Measurements from ENCODE around the gene CHKA.

DNA sequence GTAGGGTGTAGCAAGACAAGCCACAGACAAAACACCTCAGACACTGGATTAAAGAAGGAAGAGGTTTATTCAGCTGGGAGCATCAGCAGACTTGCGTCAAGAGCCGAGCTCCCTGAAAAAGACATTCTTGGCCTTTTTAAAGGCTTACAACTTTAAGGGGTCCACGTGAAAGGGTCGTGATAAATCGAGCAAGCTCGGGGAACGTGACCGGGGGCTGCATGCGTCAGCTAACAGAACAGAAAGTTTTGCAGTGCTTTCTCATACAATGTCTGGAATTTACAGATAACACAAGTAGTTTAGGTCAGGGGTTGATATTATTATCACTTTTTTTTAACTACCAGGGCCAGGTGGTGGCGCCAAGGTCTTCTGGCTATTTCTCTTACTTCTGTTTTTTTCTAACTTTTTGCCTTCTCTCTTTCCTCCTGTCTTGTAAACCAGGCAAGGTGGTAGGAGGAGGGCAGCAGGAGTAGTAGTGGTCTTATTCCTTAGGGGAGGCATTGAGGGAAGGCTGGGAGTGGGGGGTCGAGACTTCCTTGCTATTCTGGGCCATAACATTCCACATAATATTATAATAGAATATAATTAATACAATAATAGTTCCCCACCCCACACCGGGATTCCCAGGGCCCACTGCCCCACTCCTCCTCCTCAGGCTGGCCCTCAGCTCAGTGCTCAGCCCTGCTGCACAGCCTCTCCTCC is 111.6 kb downstream of the CHKA start:
- TF ChIP-seq, protein P1, sequence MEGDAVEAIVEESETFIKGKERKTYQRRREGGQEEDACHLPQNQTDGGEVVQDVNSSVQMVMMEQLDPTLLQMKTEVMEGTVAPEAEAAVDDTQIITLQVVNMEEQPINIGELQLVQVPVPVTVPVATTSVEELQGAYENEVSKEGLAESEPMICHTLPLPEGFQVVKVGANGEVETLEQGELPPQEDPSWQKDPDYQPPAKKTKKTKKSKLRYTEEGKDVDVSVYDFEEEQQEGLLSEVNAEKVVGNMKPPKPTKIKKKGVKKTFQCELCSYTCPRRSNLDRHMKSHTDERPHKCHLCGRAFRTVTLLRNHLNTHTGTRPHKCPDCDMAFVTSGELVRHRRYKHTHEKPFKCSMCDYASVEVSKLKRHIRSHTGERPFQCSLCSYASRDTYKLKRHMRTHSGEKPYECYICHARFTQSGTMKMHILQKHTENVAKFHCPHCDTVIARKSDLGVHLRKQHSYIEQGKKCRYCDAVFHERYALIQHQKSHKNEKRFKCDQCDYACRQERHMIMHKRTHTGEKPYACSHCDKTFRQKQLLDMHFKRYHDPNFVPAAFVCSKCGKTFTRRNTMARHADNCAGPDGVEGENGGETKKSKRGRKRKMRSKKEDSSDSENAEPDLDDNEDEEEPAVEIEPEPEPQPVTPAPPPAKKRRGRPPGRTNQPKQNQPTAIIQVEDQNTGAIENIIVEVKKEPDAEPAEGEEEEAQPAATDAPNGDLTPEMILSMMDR (IDR thresholded peaks at IDR 0.05): peak; percentile 61
- TF ChIP-seq, protein P2, sequence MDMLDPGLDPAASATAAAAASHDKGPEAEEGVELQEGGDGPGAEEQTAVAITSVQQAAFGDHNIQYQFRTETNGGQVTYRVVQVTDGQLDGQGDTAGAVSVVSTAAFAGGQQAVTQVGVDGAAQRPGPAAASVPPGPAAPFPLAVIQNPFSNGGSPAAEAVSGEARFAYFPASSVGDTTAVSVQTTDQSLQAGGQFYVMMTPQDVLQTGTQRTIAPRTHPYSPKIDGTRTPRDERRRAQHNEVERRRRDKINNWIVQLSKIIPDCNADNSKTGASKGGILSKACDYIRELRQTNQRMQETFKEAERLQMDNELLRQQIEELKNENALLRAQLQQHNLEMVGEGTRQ (IDR thresholded peaks at IDR 0.05; ENCODE audit: borderline replicate concordance, low read depth, low read length): no peak
- peak; percentile 63 for TF ChIP-seq RAD21 (IDR thresholded peaks at IDR 0.05; ENCODE audit: low read length)
- no peak for TF ChIP-seq POLR2AphosphoS5 (IDR thresholded peaks at IDR 0.05; ENCODE audit: low read depth, low read length)
- TF ChIP-seq SMC3 (IDR thresholded peaks at IDR 0.05; ENCODE audit: low read depth, low read length): peak; percentile 27; the same call in 1 of the 2 replicates
- no peak for TF ChIP-seq EZH2phosphoT487 (IDR thresholded peaks at IDR 0.05; ENCODE audit: borderline replicate concordance, low read depth)
- TF ChIP-seq, protein P3, sequence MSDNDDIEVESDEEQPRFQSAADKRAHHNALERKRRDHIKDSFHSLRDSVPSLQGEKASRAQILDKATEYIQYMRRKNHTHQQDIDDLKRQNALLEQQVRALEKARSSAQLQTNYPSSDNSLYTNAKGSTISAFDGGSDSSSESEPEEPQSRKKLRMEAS (IDR thresholded peaks at IDR 0.05; ENCODE audit: low read depth): no peak
- no peak for TF ChIP-seq GABPA (IDR thresholded peaks at IDR 0.05; ENCODE audit: low read depth)
- no peak for TF ChIP-seq JUND (IDR thresholded peaks at IDR 0.05)
- TF ChIP-seq EP300 (IDR thresholded peaks at IDR 0.05; ENCODE audit: borderline replicate concordance in 1 of 2, low read depth in 1 of 2, low read length in 1 of 2): no peak
- TF ChIP-seq MXI1 (IDR thresholded peaks at IDR 0.05; ENCODE audit: low read depth, low read length): no peak
- no peak for TF ChIP-seq RFX5 (IDR thresholded peaks at IDR 0.05; ENCODE audit: low read length)
- no peak for TF ChIP-seq NFIC (IDR thresholded peaks at IDR 0.05; ENCODE audit: borderline replicate concordance)
- TF ChIP-seq, protein P4, sequence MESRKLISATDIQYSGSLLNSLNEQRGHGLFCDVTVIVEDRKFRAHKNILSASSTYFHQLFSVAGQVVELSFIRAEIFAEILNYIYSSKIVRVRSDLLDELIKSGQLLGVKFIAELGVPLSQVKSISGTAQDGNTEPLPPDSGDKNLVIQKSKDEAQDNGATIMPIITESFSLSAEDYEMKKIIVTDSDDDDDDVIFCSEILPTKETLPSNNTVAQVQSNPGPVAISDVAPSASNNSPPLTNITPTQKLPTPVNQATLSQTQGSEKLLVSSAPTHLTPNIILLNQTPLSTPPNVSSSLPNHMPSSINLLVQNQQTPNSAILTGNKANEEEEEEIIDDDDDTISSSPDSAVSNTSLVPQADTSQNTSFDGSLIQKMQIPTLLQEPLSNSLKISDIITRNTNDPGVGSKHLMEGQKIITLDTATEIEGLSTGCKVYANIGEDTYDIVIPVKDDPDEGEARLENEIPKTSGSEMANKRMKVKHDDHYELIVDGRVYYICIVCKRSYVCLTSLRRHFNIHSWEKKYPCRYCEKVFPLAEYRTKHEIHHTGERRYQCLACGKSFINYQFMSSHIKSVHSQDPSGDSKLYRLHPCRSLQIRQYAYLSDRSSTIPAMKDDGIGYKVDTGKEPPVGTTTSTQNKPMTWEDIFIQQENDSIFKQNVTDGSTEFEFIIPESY (IDR thresholded peaks at IDR 0.05; ENCODE audit: borderline replicate concordance, low read depth): no peak

Measured in SK-N-SH (cell line).